SU-DHL-6 (cell line): ENCODE results near the gene PLAC1.

Experiments
- CTCF ChIP-seq: fragments of 200-600 bp; sonication (generic); IDR thresholded peaks from one replicate; pipeline ENCODE4 v1.5.1; 2017; ENCODE audit warnings: antibody characterized with exemption, mild to moderate bottlenecking, low read length, moderate library complexity; ENCODE audit not compliant: insufficient read depth, poor library complexity, severe bottlenecking
- EZH2phosphoT487 ChIP-seq: fragments of 200-600 bp; sonication (generic), shearing (Covaris generic); conservative IDR thresholded peaks from 2 replicates; pipeline ENCODE4 v1.6.1; 2018; ENCODE audit warnings: mild to moderate bottlenecking, antibody characterized with exemption, low read length, moderate library complexity, mixed read lengths

GRCh38 chrX:134670134-134670924 lies 12.1 kb upstream of the PLAC1 start:
- TF ChIP-seq CTCF, result no peak
- TF ChIP-seq EZH2phosphoT487, result no peak
